IMR-90 (cell line): ENCODE measurements around the gene DRD4.

Experiments
- CHD1 ChIP-seq: IDR thresholded peaks from 2 replicates; pipeline ENCODE4 v1.6.1; 2012; ENCODE audit warnings: low read depth, low read length, improper control_type of control experiment
- ELK1 ChIP-seq: fragments of 150-350 bp; IDR thresholded peaks from 2 replicates; pipeline ENCODE4 v1.6.1; 2016; ENCODE audit warnings: low read depth, mild to moderate bottlenecking, low read length, moderate library complexity, borderline replicate concordance
- FOS ChIP-seq: fragments of 150-350 bp; IDR thresholded peaks from 2 replicates; pipeline ENCODE4 v1.6.1; 2016; ENCODE audit warnings: low read depth, low read length
- MXI1 ChIP-seq: IDR thresholded peaks from 2 replicates; pipeline ENCODE4 v1.6.1; 2012; ENCODE audit warnings: low read depth, mild to moderate bottlenecking, low read length, moderate library complexity, borderline replicate concordance
- NFE2L2 ChIP-seq: fragments of 150-350 bp; IDR thresholded peaks from 2 replicates; pipeline ENCODE4 v1.6.1; 2016; ENCODE audit warnings: low read depth, mild to moderate bottlenecking, low read length
- POLR2A ChIP-seq: IDR thresholded peaks from 2 replicates; pipeline ENCODE4 v1.6.1; 2012; ENCODE audit warnings: mild to moderate bottlenecking, low read depth, low read length
- RAD21 ChIP-seq: IDR thresholded peaks from 2 replicates; pipeline ENCODE4 v1.6.1; 2012; ENCODE audit warnings: low read length, improper control_type of control experiment
- RFX5 ChIP-seq: IDR thresholded peaks from 2 replicates; pipeline ENCODE4 v1.8.0; 2012; ENCODE audit warnings: low read depth, mild to moderate bottlenecking, low read length, moderate library complexity
- TF ChIP-seq, protein P1 (sequence below): conservative IDR thresholded peaks from 2 replicates; pipeline ENCODE4 v1.5.1; 2012; ENCODE audit warnings: mild to moderate bottlenecking, low read depth, low read length, improper control_type of control experiment
- TF ChIP-seq, protein P2 (sequence below): fragments of 150-350 bp; IDR thresholded peaks from 2 replicates; pipeline ENCODE4 v1.6.1; 2017; ENCODE audit warnings: mild to moderate bottlenecking, antibody characterized with exemption, low read length, low read depth

- TF ChIP-seq, protein P1, sequence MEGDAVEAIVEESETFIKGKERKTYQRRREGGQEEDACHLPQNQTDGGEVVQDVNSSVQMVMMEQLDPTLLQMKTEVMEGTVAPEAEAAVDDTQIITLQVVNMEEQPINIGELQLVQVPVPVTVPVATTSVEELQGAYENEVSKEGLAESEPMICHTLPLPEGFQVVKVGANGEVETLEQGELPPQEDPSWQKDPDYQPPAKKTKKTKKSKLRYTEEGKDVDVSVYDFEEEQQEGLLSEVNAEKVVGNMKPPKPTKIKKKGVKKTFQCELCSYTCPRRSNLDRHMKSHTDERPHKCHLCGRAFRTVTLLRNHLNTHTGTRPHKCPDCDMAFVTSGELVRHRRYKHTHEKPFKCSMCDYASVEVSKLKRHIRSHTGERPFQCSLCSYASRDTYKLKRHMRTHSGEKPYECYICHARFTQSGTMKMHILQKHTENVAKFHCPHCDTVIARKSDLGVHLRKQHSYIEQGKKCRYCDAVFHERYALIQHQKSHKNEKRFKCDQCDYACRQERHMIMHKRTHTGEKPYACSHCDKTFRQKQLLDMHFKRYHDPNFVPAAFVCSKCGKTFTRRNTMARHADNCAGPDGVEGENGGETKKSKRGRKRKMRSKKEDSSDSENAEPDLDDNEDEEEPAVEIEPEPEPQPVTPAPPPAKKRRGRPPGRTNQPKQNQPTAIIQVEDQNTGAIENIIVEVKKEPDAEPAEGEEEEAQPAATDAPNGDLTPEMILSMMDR = no peak
- TF ChIP-seq POLR2A = no peak
- no peak for TF ChIP-seq NFE2L2
- TF ChIP-seq RFX5 = no peak
- no peak for TF ChIP-seq RAD21
- no peak for TF ChIP-seq FOS
- TF ChIP-seq CHD1 = no peak
- no peak for TF ChIP-seq MXI1
- TF ChIP-seq, protein P2, sequence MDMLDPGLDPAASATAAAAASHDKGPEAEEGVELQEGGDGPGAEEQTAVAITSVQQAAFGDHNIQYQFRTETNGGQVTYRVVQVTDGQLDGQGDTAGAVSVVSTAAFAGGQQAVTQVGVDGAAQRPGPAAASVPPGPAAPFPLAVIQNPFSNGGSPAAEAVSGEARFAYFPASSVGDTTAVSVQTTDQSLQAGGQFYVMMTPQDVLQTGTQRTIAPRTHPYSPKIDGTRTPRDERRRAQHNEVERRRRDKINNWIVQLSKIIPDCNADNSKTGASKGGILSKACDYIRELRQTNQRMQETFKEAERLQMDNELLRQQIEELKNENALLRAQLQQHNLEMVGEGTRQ = no peak
- TF ChIP-seq ELK1 = no peak
These were observed 51.6 kb downstream of the DRD4 start for GRCh38 chr11:688681-689080.
